Measurements from ENCODE around the gene BABAM1. TPM values are rescaled to one million over a fixed set of nuclear protein-coding genes. Genes with fewer than 3 reads are reported as not detected.

BABAM1 gene
- total and polyA plus RNA-seq, 9 of the 15 experiments (the other 6 are each of a cell fraction or from before 2014, with no cell fraction given) = 14.7 to 160 (median 113) TPM

DNA sequence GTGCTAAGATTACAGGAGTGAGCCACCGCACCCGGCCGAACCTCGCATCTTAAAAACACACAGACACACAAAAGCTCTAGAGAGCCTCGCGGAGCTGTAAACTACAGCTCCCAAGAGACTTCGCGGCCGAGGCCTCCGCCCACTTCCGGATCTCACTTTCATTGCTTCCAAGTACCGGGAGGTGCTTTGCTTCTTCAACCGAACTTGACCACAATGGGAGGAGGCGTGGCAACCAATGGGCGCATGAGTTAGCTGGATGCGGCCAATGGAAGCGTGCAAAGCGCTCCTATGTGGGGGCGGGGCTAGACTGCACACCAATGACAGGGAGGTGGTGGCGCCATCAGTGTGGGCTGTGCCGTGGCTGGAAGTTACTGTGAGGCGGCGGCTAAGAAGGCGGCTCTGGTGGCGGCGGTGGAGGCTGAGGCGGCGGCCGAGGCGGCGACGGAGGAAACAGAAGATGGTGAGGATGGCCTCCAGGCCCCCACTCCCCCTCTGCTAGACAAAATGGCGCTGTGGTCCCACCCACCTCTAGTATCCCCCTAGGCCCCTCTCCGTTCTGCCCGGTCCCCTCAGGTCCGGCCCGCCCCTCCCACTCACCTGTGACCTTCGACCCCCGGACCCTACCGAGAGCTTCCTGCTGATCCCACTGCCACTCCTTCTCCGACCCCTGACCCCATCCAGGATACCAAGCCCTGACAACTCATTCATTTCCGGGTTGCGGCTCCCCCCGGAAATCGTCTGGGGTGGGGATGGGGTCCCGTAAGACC lies 42.1 kb downstream of the BABAM1 start, which contains the start of gene DDA1 (continued):
- TF ChIP-seq ZBTB34 (CRISPR knock-in tag; IDR thresholded peaks at IDR 0.05) (peak; percentile 63; the same call in 1 of the 2 replicates), TSC22D4 (tag; IDR thresholded peaks at IDR 0.05) (no peak), POLR3G (IDR thresholded peaks at IDR 0.05; ENCODE audit: extremely low read depth, insufficient read length, insufficient replicate concordance) (no peak), HNRNPLL (IDR thresholded peaks at IDR 0.05; ENCODE audit: low read depth, low read length, poor library complexity, severe bottlenecking) (no peak), MCM3 (IDR thresholded peaks at IDR 0.05) (no peak), SUPT5H (IDR thresholded peaks at IDR 0.05) (peak; percentile 84), MIER1 (IDR thresholded peaks at IDR 0.05; ENCODE audit: low read depth) (no peak), BACH1 (tag; IDR thresholded peaks at IDR 0.05) (no peak), PCBP1 (IDR thresholded peaks at IDR 0.05; ENCODE audit: low read depth, low read length, poor library complexity, severe bottlenecking) (no peak), CBX2 (IDR thresholded peaks at IDR 0.05; ENCODE audit: insufficient read depth, low read length, poor library complexity, severe bottlenecking) (no peak), ZNF174 (CRISPR knock-in tag; IDR thresholded peaks at IDR 0.05) (no peak), HDGF (IDR thresholded peaks at IDR 0.05) (no peak), E2F3 (CRISPR knock-in tag; IDR thresholded peaks at IDR 0.05) (no peak), POLR2A (conservative IDR thresholded peaks at IDR 0.05) (peak; percentile 80), ZNF212 (CRISPR knock-in tag; IDR thresholded peaks at IDR 0.05) (no peak), TAF1 (IDR thresholded peaks at IDR 0.05; ENCODE audit: control insufficient read depth, extremely low read depth, insufficient read depth, low read length, severe bottlenecking) (peak; percentile 69), CREBBP (IDR thresholded peaks at IDR 0.05; ENCODE audit: low read depth, low read length) (no peak)
- TF ChIP-seq, protein P1, sequence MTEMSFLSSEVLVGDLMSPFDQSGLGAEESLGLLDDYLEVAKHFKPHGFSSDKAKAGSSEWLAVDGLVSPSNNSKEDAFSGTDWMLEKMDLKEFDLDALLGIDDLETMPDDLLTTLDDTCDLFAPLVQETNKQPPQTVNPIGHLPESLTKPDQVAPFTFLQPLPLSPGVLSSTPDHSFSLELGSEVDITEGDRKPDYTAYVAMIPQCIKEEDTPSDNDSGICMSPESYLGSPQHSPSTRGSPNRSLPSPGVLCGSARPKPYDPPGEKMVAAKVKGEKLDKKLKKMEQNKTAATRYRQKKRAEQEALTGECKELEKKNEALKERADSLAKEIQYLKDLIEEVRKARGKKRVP (CRISPR knock-in tag; IDR thresholded peaks at IDR 0.05) = no peak
- TF ChIP-seq, protein P2, sequence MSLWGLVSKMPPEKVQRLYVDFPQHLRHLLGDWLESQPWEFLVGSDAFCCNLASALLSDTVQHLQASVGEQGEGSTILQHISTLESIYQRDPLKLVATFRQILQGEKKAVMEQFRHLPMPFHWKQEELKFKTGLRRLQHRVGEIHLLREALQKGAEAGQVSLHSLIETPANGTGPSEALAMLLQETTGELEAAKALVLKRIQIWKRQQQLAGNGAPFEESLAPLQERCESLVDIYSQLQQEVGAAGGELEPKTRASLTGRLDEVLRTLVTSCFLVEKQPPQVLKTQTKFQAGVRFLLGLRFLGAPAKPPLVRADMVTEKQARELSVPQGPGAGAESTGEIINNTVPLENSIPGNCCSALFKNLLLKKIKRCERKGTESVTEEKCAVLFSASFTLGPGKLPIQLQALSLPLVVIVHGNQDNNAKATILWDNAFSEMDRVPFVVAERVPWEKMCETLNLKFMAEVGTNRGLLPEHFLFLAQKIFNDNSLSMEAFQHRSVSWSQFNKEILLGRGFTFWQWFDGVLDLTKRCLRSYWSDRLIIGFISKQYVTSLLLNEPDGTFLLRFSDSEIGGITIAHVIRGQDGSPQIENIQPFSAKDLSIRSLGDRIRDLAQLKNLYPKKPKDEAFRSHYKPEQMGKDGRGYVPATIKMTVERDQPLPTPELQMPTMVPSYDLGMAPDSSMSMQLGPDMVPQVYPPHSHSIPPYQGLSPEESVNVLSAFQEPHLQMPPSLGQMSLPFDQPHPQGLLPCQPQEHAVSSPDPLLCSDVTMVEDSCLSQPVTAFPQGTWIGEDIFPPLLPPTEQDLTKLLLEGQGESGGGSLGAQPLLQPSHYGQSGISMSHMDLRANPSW (CRISPR knock-in tag; IDR thresholded peaks at IDR 0.05) = no peak
- TF ChIP-seq, protein P3, sequence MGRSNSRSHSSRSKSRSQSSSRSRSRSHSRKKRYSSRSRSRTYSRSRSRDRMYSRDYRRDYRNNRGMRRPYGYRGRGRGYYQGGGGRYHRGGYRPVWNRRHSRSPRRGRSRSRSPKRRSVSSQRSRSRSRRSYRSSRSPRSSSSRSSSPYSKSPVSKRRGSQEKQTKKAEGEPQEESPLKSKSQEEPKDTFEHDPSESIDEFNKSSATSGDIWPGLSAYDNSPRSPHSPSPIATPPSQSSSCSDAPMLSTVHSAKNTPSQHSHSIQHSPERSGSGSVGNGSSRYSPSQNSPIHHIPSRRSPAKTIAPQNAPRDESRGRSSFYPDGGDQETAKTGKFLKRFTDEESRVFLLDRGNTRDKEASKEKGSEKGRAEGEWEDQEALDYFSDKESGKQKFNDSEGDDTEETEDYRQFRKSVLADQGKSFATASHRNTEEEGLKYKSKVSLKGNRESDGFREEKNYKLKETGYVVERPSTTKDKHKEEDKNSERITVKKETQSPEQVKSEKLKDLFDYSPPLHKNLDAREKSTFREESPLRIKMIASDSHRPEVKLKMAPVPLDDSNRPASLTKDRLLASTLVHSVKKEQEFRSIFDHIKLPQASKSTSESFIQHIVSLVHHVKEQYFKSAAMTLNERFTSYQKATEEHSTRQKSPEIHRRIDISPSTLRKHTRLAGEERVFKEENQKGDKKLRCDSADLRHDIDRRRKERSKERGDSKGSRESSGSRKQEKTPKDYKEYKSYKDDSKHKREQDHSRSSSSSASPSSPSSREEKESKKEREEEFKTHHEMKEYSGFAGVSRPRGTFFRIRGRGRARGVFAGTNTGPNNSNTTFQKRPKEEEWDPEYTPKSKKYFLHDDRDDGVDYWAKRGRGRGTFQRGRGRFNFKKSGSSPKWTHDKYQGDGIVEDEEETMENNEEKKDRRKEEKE (IDR thresholded peaks at IDR 0.05; ENCODE audit: borderline replicate concordance in 1 of 2, control insufficient read depth in 1 of 2, low read depth in 2 of 2, low read length in 1 of 2) = no peak

Data from K562 (cell line).